GM12872 (cell line): Measurements from ENCODE around the gene ARFGAP3.

Experiments used
- CTCF ChIP-seq: IDR thresholded peaks from 3 replicates; pipeline ENCODE4 v1.5.1; 2011; ENCODE audit warnings: low read depth, mild to moderate bottlenecking, low read length, moderate library complexity; ENCODE audit not compliant: insufficient read depth

The ARFGAP3 gene

GRCh38 chr22:42803389-42803788 lies 53.7 kb downstream of the ARFGAP3 start:
- TF ChIP-seq CTCF, result no peak

- no peak for TF ChIP-seq CTCF
Observed at GRCh38 chr22:42801252-42802080, 55.6 kb downstream of the ARFGAP3 start.

- no peak for TF ChIP-seq CTCF
Observed at GRCh38 chr22:42800451-42801251, 56.4 kb downstream of the ARFGAP3 start.

GRCh38 chr22:42799461-42800405 lies 57.3 kb downstream of the ARFGAP3 start:
- TF ChIP-seq CTCF, result no peak

GRCh38 chr22:42799061-42799460 lies 58.0 kb downstream of the ARFGAP3 start:
- TF ChIP-seq CTCF, result no peak

- no peak for TF ChIP-seq CTCF
Observed at GRCh38 chr22:42797011-42797410, 60.1 kb downstream of the ARFGAP3 start.
